ENCODE data around the gene SYTL1. TPM values are rescaled to one million over a fixed set of nuclear protein-coding genes. Genes with fewer than 3 reads are reported as not detected.

Gene SYTL1
- total RNA-seq, 2 experiments from 2014 or later = 81.7 to 117 TPM

GRCh38 chr1:27330786-27331185 is 11.0 kb upstream of the SYTL1 start:
- TF ChIP-seq CTCF (conservative IDR thresholded peaks at IDR 0.05; ENCODE audit: low read length) (no peak), EZH2phosphoT487 (IDR thresholded peaks at IDR 0.05; ENCODE audit: borderline replicate concordance, low read depth, low read length) (no peak)
- CTCF ChIA-PET (ENCODE audit: unreplicated experiment) = no interaction called here

GRCh38 chr1:27331426-27331825 is 10.4 kb upstream of the SYTL1 start:
- Histone ChIP-seq H3K27ac (ENCODE audit: low read depth, low read length, poor library complexity, severe bottlenecking) (no peak overlapping the region), H3K4me2 (ENCODE audit: low read length) (no peak overlapping the region), H3K79me2 (ENCODE audit: insufficient read depth, low read depth, low read length) (peaks cover 38% of the 10 kb centered on the region), H3K36me3 (ENCODE audit: insufficient read depth, low read length) (peaks cover 89% of the 10 kb centered on the region), H3K9me3 (ENCODE audit: low read length) (no peaks in the 10 kb centered on the region), H3K9me2 (ENCODE audit: insufficient read depth, low read length) (no peaks in the 10 kb centered on the region), H3K4me3 (ENCODE audit: low read depth, low read length, poor library complexity, severe bottlenecking) (no peak overlapping the region), H2AFZ (ENCODE audit: low read length) (no peak overlapping the region), H3K4me1 (ENCODE audit: insufficient read depth, low read length, poor library complexity, severe bottlenecking) (peaks cover 14% of the 10 kb centered on the region), H4K20me1 (ENCODE audit: insufficient read depth, low read length) (0 out of 2 replicates have a peak, but pooled peaks cover 6% of the 10 kb centered on the region)
- no peak for DNase-seq (ENCODE audit: low spot score)
- ChIA-PET POLR2A (no interaction called here), CTCF (ENCODE audit: unreplicated experiment) (no interaction called here)
- intact Hi-C loops (cut with micrococcal nuclease; ENCODE audit: unreplicated experiment) = no loop called here
- TF ChIP-seq CTCF (conservative IDR thresholded peaks at IDR 0.05; ENCODE audit: low read length) (no peak), EZH2phosphoT487 (IDR thresholded peaks at IDR 0.05; ENCODE audit: borderline replicate concordance, low read depth, low read length) (no peak)
- BruUV-seq (replicated peaks) = no TSS peak

More at GRCh38 chr1:27330786-27331185, 11.0 kb upstream of the SYTL1 start:
- Histone ChIP-seq H3K27ac (ENCODE audit: low read depth, low read length, poor library complexity, severe bottlenecking) (no peak overlapping the region), H3K4me2 (ENCODE audit: low read length) (no peak overlapping the region), H3K4me1 (ENCODE audit: insufficient read depth, low read length, poor library complexity, severe bottlenecking) (peaks cover 14% of the 10 kb centered on the region), H3K9me3 (ENCODE audit: low read length) (no peaks in the 10 kb centered on the region), H2AFZ (ENCODE audit: low read length) (no peak overlapping the region), H4K20me1 (ENCODE audit: insufficient read depth, low read length) (0 out of 2 replicates have a peak, but pooled peaks cover 6% of the 10 kb centered on the region), H3K9me2 (ENCODE audit: insufficient read depth, low read length) (no peaks in the 10 kb centered on the region), H3K4me3 (ENCODE audit: low read depth, low read length, poor library complexity, severe bottlenecking) (no peak overlapping the region), H3K36me3 (ENCODE audit: insufficient read depth, low read length) (peaks cover 89% of the 10 kb centered on the region), H3K79me2 (ENCODE audit: insufficient read depth, low read depth, low read length) (peaks cover 44% of the 10 kb centered on the region)
- intact Hi-C loops (cut with micrococcal nuclease; ENCODE audit: unreplicated experiment) = no loop called here
- POLR2A ChIA-PET = interaction anchor here (0.5 kb wide), 1 partner anchor 331 kb away, joined by 5 read pairs; no protein-coding TSS in a partner anchor
- BruUV-seq (replicated peaks) = no TSS peak
- no peak for DNase-seq (ENCODE audit: low spot score)

DNA sequence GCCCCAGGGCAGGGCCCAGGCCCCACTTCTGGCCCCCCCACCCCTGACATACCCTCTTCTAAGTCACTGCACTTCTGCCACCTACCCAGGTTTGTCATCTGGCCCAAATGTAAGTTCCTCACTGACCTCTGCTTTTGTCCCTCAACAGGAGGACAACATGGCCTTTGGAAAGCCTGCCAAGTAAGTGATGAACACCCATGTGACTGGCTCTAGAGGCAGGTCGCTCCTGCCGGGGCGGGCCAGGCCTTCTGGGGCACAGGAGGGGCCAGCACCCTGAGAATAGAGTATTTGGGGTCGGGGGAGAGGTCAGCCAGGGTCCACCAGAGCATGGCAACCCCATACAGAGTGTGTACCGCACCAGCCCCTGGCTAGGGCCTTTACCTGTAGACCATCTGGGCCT is 9.9 kb upstream of the SYTL1 start:
- Histone ChIP-seq H3K4me3 (ENCODE audit: low read depth, low read length, poor library complexity, severe bottlenecking) (no peak overlapping the region), H2AFZ (ENCODE audit: low read length) (no peak overlapping the region), H3K4me1 (ENCODE audit: insufficient read depth, low read length, poor library complexity, severe bottlenecking) (peaks cover 14% of the 10 kb centered on the region), H4K20me1 (ENCODE audit: insufficient read depth, low read length) (0 out of 2 replicates have a peak, but pooled peaks cover 6% of the 10 kb centered on the region), H3K9me3 (ENCODE audit: low read length) (no peaks in the 10 kb centered on the region), H3K4me2 (ENCODE audit: low read length) (no peak overlapping the region), H3K9me2 (ENCODE audit: insufficient read depth, low read length) (no peaks in the 10 kb centered on the region), H3K36me3 (ENCODE audit: insufficient read depth, low read length) (peaks cover 89% of the 10 kb centered on the region), H3K79me2 (ENCODE audit: insufficient read depth, low read depth, low read length) (peaks cover 33% of the 10 kb centered on the region), H3K27ac (ENCODE audit: low read depth, low read length, poor library complexity, severe bottlenecking) (no peak overlapping the region)
- ChIA-PET CTCF (ENCODE audit: unreplicated experiment) (interaction anchor here (0.8 to 1.6 kb wide), 2 partner anchors 13 to 61 kb away, joined by 3 to 4 read pairs; no protein-coding TSS in a partner anchor), POLR2A (interaction anchor here (1.4 kb wide), 1 partner anchor 9 kb away, joined by 5 read pairs; no protein-coding TSS in a partner anchor)
- TF ChIP-seq EZH2phosphoT487 (IDR thresholded peaks at IDR 0.05; ENCODE audit: borderline replicate concordance, low read depth, low read length) (no peak), CTCF (conservative IDR thresholded peaks at IDR 0.05; ENCODE audit: low read length) (no peak)
- BruUV-seq (replicated peaks) = no TSS peak
- DNase-seq (ENCODE audit: low spot score) = no peak
- intact Hi-C loops (cut with micrococcal nuclease; ENCODE audit: unreplicated experiment) = no loop called here

Data from OCI-LY7 (cell line).